NAMALWA (cell line): Measurements from ENCODE around the gene C19orf33.
"Not testable (repeated sequence)": the region's sequence is repeated elsewhere in the genome, so short reads cannot be mapped to it uniquely, and the experiment has no call there.

ENCODE experiments used
- DNase-seq: peaks from one replicate; pipeline ENCODE4 v3.0.0-alpha.2; 2015; ENCODE audit warnings: low spot score

Gene C19orf33

DNA sequence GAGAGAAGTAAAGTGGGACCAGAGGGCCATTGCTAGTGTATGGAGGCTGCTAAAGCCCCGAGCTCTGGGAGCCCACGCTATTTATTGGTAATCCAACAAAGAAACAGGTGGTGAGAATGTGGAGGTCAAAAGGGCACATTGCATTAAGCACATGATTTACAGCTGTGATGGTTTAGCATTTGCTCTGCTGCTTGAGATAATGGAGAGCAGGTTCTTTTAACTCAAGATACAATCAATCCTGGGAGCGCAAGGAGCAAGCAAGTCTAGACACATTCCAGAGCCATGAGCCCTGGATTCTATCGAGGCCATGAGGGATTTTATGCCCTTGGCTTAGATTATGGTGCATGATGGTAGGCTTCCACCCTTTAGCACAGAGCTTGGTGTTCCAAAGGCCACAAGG is 35.0 kb downstream of the C19orf33 start:
- not testable (repeated sequence) for DNase-seq

DNA sequence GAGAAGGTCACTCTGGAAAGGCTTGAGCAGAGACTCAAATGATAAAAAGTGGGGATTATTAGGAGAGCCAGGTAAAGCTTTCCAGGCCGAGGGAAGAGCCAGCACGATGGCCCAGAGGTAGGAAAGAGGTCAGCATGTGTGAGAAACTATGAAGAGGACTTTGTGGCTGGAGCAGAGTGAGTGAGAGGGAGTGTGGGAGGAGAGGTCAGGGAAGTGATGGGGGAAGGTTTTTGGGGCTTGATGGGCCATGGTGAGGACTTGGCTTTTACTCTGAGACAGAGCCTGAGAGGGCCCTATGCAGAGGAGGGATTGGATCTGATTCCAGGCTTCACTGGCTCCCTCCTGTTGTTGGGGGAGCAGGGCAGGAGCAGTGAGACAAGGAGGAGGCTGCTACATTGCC is 36.9 kb downstream of the C19orf33 start:
- DNase-seq: no peak

DNA sequence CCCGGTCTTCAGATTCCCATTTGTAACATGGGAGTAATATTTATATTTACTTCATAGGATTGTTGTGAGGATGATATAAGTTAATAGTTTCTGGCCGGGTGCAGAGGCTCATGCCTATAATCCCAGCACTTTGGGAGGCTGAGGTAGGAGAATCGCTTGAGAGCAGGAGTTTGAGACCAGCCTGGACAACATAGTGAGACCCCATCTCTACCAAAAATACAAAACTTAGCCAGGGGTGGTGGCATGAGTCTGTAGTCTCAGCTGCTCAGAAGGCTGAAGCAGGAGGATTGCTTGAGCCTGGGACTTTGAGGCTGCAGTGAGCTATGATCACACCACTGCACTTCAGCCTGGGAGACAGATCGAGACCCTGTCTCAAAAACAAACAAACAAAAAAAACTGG is 42.8 kb downstream of the C19orf33 start:
- DNase-seq: no peak

DNA sequence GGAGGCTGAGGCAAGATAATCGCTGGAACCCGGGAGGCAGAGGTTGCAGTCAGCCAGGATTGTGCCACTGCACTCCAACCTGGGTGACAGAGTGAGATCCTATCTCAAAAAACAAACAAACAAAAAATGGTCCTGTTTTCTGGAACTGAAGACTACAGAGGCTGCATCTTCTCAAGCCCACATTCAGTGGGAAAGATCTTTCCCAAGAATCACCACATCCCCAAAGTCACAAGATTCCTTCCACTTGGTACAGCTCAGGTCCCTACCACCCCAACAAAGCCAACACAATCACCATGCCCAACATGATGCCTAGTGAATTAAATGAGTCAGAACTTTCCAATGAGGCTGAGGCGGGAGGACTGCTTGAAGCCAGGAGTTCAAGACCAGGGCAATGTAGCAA is 46.8 kb downstream of the C19orf33 start:
- no peak for DNase-seq

DNA sequence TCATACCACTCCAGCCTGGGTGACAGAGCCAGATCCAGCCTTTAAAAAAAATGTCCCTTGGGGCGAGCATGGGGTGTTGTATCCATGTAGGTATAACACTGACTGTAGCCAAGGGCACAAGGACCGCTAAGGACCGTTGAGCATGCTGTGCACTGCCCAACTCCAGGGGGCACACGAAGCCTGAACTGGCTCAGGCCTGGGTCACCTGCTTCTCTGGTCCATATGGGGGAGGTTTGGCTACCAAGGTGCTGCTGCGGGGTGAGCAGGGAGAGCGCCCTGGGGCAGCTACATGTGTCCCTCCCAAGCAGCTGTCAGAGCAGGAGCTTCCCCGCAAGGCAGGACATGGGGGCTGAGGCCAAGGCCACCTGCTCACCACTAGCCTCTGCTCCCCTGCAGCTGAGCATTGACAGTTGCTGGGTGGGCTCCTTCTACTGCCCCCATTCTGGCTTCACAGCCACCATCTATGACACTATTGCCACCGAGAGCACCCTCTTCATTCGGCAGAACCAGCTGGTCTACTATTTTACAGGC is 47.9 kb downstream of the C19orf33 start:
- no peak for DNase-seq

GRCh38 chr19:38352611-38353010 is 48.6 kb downstream of the C19orf33 start:
- no peak for DNase-seq
